Measurements from ENCODE around the gene NR2E3.
"Not testable (repeated sequence)": the region's sequence is repeated elsewhere in the genome, so short reads cannot be mapped to it uniquely, and the experiment has no call there.

NR2E3 gene

DNA sequence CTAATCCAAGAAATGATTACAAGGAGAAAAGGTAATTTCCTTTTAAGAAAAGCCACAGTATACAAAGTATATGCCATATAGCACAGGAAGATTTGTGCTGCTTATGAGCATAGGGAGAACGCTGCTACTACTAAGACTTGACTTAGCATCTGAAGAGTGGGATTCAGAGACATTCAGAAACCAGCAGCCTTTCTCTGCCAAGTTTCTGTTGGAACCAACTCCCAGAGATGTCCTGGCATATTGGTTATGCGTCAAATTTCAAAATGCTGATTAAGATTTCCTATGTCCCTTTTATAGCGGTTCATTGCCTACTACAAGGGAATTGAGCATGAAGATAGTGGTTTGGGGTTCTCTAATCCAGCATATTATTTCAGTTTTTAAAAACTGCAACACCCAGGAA, 4.9 kb downstream of the NR2E3 start:
- DNase-seq (ENCODE audit: low read depth) = no peak

DNA sequence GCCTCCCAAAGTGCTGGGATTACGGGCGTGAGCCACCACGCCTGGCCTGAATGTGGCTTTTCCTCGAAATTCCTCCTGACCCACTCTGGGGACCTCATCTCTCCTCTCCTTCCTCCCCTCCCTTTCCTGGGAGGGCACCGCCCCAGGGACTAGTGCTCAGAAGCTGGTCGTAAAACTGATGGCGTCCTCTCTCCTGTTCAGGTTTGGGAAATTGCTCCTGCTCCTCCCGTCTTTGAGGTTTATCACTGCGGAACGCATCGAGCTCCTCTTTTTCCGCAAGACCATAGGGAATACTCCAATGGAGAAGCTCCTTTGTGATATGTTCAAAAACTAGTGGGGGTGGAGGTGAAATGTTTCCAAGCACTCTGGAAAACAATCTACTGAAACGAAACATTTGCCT, 7.0 kb downstream of the NR2E3 start:
- DNase-seq (ENCODE audit: low read depth) = no peak

DNA sequence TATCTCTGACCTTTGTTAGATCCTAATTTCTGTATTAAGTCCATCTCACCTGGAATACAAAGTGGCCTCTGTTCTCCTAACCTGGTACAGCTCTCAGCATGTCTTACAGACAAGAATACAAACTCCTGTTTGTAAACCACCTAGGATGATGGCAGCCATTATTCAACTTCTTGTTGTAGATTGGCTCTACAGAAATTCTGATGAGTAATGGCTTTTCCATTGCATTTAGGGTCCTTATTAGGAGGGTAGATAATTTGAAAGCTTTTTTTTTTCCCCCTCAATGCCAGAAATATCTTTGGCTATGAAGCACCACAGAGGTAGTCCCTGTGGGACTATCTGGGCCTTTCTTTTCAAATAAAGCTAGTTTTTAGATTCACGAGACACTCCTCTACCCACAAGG, 9.8 kb downstream of the NR2E3 start:
- DNase-seq (ENCODE audit: low read depth) = no peak

DNA sequence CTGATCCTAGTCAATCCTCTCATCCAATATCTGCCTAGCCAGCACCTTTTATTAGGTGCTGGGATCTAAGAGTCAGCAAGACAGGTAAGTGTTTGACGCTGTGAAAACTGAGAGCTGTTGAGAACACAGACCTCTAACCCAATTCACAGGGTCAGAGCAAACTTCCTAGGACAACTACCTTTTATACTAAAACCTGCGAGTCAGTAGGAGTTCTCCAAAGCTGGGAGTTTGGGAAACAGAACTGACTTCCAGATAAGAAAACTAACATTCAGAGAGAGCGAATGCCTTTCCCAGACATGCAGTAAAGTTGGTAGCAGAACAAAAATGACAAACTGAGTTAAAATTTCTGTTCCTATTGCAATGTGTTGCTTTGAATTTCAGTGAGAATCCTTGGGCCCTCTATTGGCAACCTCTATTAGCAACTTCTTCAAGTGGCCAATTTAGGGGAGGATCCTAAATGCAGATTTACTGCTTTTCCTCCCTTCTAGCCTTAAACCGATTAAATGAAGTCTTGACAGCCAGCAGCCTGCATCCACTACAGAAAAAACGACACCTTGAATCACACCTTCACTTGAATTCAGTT, 11.3 kb downstream of the NR2E3 start:
- DNase-seq (ENCODE audit: low read depth) = no peak

DNA sequence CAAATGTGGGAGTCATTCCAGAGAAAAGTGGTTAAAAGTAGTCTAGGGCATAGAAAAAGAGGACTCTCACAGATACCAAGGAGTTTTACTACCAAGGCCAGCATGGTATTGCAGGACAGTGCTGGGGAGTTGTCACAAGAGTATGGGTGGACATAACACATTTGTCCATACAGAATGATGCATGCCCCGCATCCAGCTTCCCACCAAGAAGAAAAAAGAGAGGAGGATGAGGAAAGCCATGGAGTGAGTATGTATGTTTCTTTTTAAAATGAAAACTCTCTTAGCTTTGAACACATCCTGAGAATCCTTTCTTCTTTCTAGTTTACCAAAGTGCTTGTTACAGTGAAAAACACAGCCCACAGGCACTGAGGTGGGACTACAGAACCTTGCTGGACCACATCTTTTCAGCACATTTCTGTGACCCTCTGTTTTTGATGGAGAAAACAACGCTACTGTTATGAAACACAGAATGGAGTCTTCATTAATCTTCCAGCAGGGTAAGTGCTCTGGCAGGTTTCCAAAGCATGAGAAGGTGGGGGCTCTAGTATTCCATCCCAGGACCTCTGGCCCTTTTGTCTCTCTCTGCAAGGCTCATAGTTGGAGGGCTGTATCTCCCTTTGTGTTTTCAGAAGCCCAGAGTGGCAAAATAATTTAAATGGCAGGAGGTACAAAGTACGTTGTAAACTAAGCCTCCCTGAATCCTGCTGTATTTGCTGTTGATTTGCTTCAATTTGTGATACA, 12.7 kb downstream of the NR2E3 start:
- no peak for DNase-seq (ENCODE audit: low read depth)

DNA sequence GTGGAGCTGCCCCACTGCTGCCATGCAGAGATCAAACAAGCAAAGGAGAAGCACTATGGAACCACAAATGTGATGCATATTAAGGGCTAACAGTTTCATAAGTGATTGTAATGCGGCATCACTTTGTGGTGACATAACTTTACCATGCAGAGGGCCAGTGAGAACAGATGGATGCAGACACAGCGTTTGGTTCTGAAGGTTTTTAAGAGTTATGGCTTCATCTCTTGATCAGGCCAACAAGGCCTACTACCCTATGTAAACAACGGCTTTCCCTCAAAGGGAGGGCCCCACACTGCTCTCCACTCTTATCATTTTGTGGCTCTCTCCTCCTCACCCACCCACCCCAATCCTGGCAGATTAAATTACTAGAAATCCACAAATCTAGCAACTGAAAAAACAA, 13.4 kb downstream of the NR2E3 start:
- DNase-seq (ENCODE audit: low read depth) = no peak

DNA sequence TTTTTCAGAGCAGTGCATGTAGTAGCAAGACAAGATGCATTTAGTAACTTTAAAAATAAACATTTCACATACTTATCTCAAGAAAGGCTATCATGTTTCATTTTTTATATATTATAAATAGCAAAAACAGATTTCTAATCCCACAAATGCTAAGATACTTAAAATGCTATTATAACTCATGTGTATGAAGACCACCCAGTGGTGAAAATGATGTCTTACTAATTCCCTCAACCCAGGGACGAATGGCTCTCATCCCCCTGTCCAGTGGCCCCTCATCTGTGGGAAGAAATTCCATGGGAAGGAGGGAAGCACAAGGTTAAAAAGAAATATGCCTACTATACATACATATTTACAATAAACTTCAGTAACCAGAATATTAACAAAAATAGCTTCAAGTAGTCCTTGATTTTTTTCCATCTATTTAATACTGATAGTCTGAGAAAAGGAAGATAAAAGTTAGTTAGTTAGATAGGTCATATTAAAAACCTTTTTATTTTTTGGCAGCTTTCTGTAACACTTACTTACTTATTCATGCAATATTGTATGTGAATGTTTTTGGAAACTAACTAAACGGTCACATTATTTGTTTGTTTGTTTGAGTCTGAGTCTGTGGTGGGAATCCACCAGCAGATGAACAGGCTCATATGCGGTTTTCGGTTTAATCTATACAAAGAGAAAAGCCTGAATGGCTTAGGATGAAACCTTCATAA, 14.8 kb downstream of the NR2E3 start:
- DNase-seq (ENCODE audit: low read depth) = no peak

DNA sequence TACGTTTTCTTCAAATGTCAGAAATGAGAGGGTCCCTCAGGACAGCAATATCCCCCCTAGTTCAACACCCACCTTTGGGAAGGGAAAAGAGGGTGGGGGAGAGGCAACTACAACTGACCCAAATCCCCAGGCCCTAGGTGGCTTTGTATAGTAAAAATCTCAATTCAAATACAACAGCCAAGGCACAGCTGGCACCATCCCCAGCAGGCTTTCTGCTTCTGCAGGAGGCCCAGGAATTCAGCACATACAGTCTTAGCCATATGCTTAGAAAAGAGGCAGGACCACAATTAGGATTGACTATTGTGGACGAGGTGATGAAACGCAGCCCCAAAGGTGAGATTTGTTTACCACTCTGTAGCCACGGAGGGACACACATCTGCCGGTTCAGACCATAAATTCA, 15.8 kb downstream of the NR2E3 start:
- DNase-seq (ENCODE audit: low read depth) = no peak

DNA sequence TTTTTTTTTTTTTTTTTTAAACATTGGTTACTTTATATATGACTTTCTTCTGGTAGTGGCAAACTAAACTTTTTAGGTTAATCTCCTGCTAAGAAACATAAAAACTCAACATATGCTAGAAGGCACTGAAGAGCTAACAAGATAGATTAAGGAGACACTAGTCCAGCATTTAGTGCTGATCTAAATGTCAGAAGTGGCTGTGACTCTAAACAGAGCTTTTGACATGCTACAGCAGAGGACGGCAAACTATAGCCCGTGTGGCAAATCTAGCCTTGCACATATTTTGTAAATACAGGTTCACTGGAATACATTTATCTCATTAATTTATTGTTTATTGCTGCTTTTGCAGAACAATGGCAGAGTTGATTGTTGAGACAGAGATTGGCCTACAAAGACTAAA, 20.6 kb downstream of the NR2E3 start:
- no peak for DNase-seq (ENCODE audit: low read depth)

DNA sequence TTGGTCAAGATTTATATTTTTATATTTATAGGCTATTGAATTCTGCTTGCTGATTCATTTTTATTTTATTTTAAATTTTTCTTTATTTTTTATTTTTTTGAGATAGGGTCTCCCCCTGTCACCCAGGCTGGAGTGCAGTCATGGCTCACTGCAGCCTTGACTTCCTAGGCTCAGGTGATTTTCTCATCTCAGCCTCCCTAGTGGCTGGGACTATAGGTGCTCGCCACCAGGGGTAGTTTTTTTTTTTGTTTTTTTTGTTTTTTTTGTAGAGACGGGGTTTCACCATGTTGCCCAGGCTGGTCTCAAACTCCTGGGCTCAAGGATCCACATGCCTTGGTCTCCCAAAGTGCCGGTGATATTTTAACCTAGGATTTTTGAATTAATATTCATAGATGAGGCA, 31.2 kb downstream of the NR2E3 start:
- no peak for DNase-seq (ENCODE audit: low read depth)

DNA sequence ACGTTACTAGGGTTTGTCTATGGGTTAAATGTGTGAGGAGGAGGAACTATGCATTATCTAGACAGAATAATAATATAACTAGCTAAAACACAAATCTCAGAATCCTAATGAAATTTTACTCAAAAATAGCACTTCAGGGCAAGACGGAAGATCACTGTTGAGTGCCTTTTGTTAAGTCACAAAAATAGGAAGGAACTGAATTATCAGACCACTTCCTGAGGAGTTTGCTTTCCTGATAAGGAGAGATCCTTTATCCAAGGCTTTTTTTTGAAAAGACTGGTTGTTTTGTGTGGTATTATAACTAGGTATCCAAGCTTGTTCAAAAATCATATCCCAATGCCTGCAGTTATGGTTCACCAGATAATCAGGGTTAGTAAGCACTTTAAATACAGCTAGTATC, 34.6 kb downstream of the NR2E3 start:
- DNase-seq (ENCODE audit: low read depth) = no peak

DNA sequence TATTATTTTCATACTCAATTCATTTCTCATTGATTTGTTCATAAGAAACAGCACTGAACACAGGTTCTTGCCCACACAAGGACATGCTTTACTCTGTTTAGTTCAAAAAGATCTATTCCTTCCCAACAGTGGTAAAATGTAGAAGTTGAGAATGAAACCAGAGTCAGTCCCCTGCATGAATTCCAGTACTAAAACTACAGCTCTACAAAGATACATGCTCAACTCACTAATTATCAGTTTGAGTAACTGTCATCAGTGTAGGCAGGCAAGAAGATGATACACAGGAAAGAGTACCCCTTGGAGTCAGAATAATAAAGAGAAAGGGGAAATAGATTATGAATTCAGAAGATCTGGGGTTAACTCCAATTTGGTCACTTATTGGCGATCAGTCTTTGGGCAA, 43.2 kb downstream of the NR2E3 start:
- no peak for DNase-seq (ENCODE audit: low read depth)

DNA sequence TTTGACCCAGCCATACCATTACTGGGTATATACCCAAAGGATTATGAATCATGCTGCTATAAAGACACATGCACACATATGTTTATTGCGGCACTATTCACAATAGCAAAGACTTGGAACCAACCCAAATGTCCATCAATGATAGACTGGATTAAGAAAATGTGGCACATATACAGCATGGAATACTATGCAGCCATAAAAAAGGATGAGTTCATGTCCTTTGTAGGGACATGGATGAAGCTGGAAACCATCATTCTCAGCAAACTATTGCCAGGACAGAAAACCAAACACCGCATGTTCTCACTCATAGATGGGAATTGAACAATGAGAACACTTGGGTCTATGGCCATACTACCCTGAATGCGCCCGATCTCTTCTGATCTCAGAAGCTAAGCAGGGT, 47.9 kb downstream of the NR2E3 start:
- DNase-seq (ENCODE audit: low read depth) = not testable (repeated sequence)

All from CMK (cell line).